Upper lobe of right lung (tissue), 1 donor: ENCODE data around the gene RALGPS2. TPM values are rescaled to one million over a fixed set of nuclear protein-coding genes. Genes with fewer than 3 reads are reported as not detected.

ENCODE experiments used
- microRNA-seq: library from miRNA; unstranded; fragments of <30 nt; microRNA quantifications from one replicate; pipeline ENCODE4 v1.2.0, GENCODE V29; 2020; ENCODE audit warnings: borderline microRNAs expressed
- total RNA-seq: library from RNA; stranded (reverse); fragmentation: NEBNext Ultra II Directional; extraction: Animal tissue kit (Norgen Biotek cat#: 25700); gene quantifications from one replicate; pipeline ENCODE4 v1.2.1, GENCODE V29; 2021
- donor health status: DM: no; HTN: yes; CAD: no; lungs with severe emphysema.

The RALGPS2 gene
- total RNA-seq, 1 donor from 2014 or later, result 5.3 TPM

Small RNAs within 50 kb of the gene (microRNA-seq; reads per million reads assigned to microRNA genes)
- not detected for gene MIR4424

Other genes starting within 250 kb of the RALGPS2 start
- gene CLEC20A, start 228.3 kb upstream of the RALGPS2 start, total RNA-seq, result not detected
- gene TEX35, start 212.1 kb upstream of the RALGPS2 start, total RNA-seq, result not detected
- gene ANGPTL1, start 145.8 kb downstream of the RALGPS2 start, total RNA-seq, result 9.3 TPM